SK-N-SH (cell line): ENCODE measurements around the gene PLA2G4B. TPM values are rescaled to one million over a fixed set of nuclear protein-coding genes. Genes with fewer than 3 reads are reported as not detected.

ENCODE experiments used
- CTCF ChIA-PET: fragments of 300-600, 350-600 bp; formaldehyde crosslinking; extraction: SDS; loops from one replicate; lab custom pipeline; 2021; lab: Yijun Ruan, JAX
- POLR2A ChIA-PET: fragments of 350-600 bp; sonication (Branson Sonifier 250); formaldehyde crosslinking; extraction: SDS; loops from one replicate; lab custom pipeline; 2020; ENCODE audit warnings: antibody characterized with exemption, inconsistent platforms; lab: Yijun Ruan, JAX
- DNase-seq: peaks from one replicate; pipeline ENCODE4 v3.0.0; 2012
- H2AFZ ChIP-seq: fragments of 200-600 bp; sonication (generic); 2 replicates; pipeline ENCODE4 v1.8.1; 2016; ENCODE audit warnings: antibody characterized with exemption, mild to moderate bottlenecking, low read depth
- H3F3A ChIP-seq: fragments of 200-600 bp; sonication (generic); replicated peaks from 2 replicates; pipeline ENCODE3; 2016; ENCODE audit warnings: antibody characterized with exemption, mild to moderate bottlenecking; ENCODE audit not compliant: insufficient read depth
- H3K27ac ChIP-seq, 2 experiments: fragments of 200-500 bp in 1 of 2; fragments of 200-600 bp in 1 of 2; sonication (Bioruptor generic) in 1 of 2; sonication (generic), shearing (Covaris generic) in 1 of 2; 2 replicates each; pipeline versions ENCODE4 v1.5.1 to v1.6.1; 2014 to 2016; ENCODE audit warnings: low read depth in 2 of 2, inconsistent platforms in 1 of 2, low read length in 1 of 2, mild to moderate bottlenecking in 1 of 2, mixed read lengths in 1 of 2
- H3K27me3 ChIP-seq: fragments of 200-600 bp; sonication (generic), shearing (Covaris generic); 2 replicates; pipeline ENCODE4 v1.6.1; 2016; ENCODE audit warnings: mixed run types; ENCODE audit not compliant: insufficient read depth
- H3K36me3 ChIP-seq, 2 experiments: fragments of 200-500 bp in 1 of 2; fragments of 200-600 bp in 1 of 2; sonication (Bioruptor generic) in 1 of 2; sonication (generic) in 1 of 2; replicated peaks in 1 of 2; 2 replicates each; pipeline versions ENCODE3 to v1.5.1; 2014 to 2016; ENCODE audit warnings: low read length in 1 of 2, mild to moderate bottlenecking in 1 of 2; ENCODE audit not compliant: insufficient read depth in 2 of 2, control insufficient read depth in 1 of 2
- H3K4me1 ChIP-seq, 2 experiments: fragments of 200-500 bp in 1 of 2; fragments of 200-600 bp in 1 of 2; sonication (Bioruptor generic) in 1 of 2; sonication (generic), shearing (Covaris generic) in 1 of 2; 2 replicates each; pipeline versions ENCODE4 v1.5.1 to v1.6.1; 2014 to 2016; ENCODE audit warnings: low read depth in 1 of 2, low read length in 1 of 2, mixed run types in 1 of 2; ENCODE audit not compliant: insufficient read depth in 2 of 2, control insufficient read depth in 1 of 2
- H3K4me2 ChIP-seq: fragments of 200-600 bp; sonication (generic), shearing (Covaris generic); 2 replicates; pipeline ENCODE4 v1.6.1; 2017; ENCODE audit warnings: mixed run types
- H3K4me3 ChIP-seq, 2 experiments: fragments of 200-500 bp in 1 of 2; fragments of 200-600 bp in 1 of 2; sonication (Bioruptor generic) in 1 of 2; sonication (generic), shearing (Covaris generic) in 1 of 2; 2 replicates each; pipeline versions ENCODE4 v1.5.1 to v1.8.1; 2014 to 2016; ENCODE audit warnings: low read depth in 2 of 2, inconsistent platforms in 1 of 2, low read length in 1 of 2, mild to moderate bottlenecking in 1 of 2, mixed read lengths in 1 of 2, moderate library complexity in 1 of 2
- H3K79me2 ChIP-seq: fragments of 200-600 bp; sonication (generic); 2 replicates; pipeline ENCODE4 v1.8.1; 2017; ENCODE audit warnings: mild to moderate bottlenecking; ENCODE audit not compliant: insufficient read depth
- H3K9ac ChIP-seq: fragments of 200-600 bp; sonication (generic); 2 replicates; pipeline ENCODE4 v1.6.1; 2017; ENCODE audit warnings: mixed run types
- H3K9me2 ChIP-seq: fragments of 200-600 bp; sonication (generic); 2 replicates; pipeline ENCODE4 v1.6.1; 2017; ENCODE audit warnings: mixed run types
- H3K9me3 ChIP-seq: fragments of 200-600 bp; sonication (generic); 2 replicates; pipeline ENCODE4 v1.6.1; 2017; ENCODE audit warnings: mixed run types, mild to moderate bottlenecking, moderate library complexity
- H4K20me1 ChIP-seq: fragments of 200-600 bp; sonication (generic); 2 replicates; pipeline ENCODE4 v1.6.1; 2017; ENCODE audit warnings: mild to moderate bottlenecking, mixed run types; ENCODE audit not compliant: insufficient read depth
- CHD2 ChIP-seq: fragments of 150-350 bp; IDR thresholded peaks from 2 replicates; pipeline ENCODE4 v1.6.1; 2018; ENCODE audit warnings: low read length; ENCODE audit not compliant: partially characterized antibody
- CTCF ChIP-seq: fragments of 200-600 bp; sonication (generic); IDR thresholded peaks from 2 replicates; pipeline ENCODE4 v1.6.1; 2017; ENCODE audit warnings: antibody characterized with exemption, mild to moderate bottlenecking, moderate library complexity
- GATA2 ChIP-seq: sonication (generic); formaldehyde crosslinking; IDR thresholded peaks from 2 replicates; pipeline ENCODE4 v1.5.0; 2020; ENCODE audit warnings: mild to moderate bottlenecking, missing genetic modification reagents
- MEF2A ChIP-seq: IDR thresholded peaks from 2 replicates; pipeline ENCODE4 v1.4.0; 2012; ENCODE audit warnings: low read depth, borderline replicate concordance
- NFIC ChIP-seq: IDR thresholded peaks from 2 replicates; pipeline ENCODE4 v1.4.0; 2012; ENCODE audit warnings: borderline replicate concordance
- NRF1 ChIP-seq: IDR thresholded peaks from 2 replicates; pipeline ENCODE4 v1.6.1; 2012; ENCODE audit warnings: low read depth, mild to moderate bottlenecking, low read length
- PBX3 ChIP-seq: IDR thresholded peaks from 2 replicates; pipeline ENCODE4; 2012
- POLR2AphosphoS5 ChIP-seq: IDR thresholded peaks from 2 replicates; pipeline ENCODE4 v1.6.1; 2012; ENCODE audit warnings: low read depth, low read length
- RCOR1 ChIP-seq: fragments of 150-350 bp; IDR thresholded peaks from 2 replicates; pipeline ENCODE4 v1.6.1; 2017; ENCODE audit warnings: antibody characterized with exemption, low read length
- REST ChIP-seq: IDR thresholded peaks from 2 replicates; pipeline ENCODE4 v1.6.1; 2012; ENCODE audit warnings: mild to moderate bottlenecking, low read depth, low read length, moderate library complexity
- RFX5 ChIP-seq: IDR thresholded peaks from 2 replicates; pipeline ENCODE4 v1.6.1; 2012; ENCODE audit warnings: mild to moderate bottlenecking, improper control_type of control experiment, low read length
- TEAD4 ChIP-seq: IDR thresholded peaks from 2 replicates; pipeline ENCODE4 v1.4.0; 2012; ENCODE audit warnings: mild to moderate bottlenecking, borderline replicate concordance; ENCODE audit not compliant: insufficient read depth
- WGBS: methylation state at CpG from one replicate; pipeline ENCODE4 v1.1.6; 2017; ENCODE audit warnings: low lambda C conversion rate; 5-methylcytosine and 5-hydroxymethylcytosine counted together
- polyA plus RNA-seq, 3 experiments: library from polyadenylated mRNA; depleted of rRNA; stranded (reverse); fragments of >200 nt; gene quantifications; 2 replicates each; pipeline ENCODE4 v1.2.3, GENCODE V29; 2012

PLA2G4B gene
- polyA plus RNA-seq, 1 of the 3 experiments (the other 2 are of a cell fraction): 5.3 TPM

- TF ChIP-seq PBX3: no peak
- TF ChIP-seq TEAD4: no peak
- no peak for TF ChIP-seq REST
- peak; percentile 23 for TF ChIP-seq CHD2
- TF ChIP-seq NRF1: no peak
- TF ChIP-seq POLR2AphosphoS5: peak; percentile 27
- no peak; the same call in 1 of the 2 replicates for TF ChIP-seq RCOR1
- peak; percentile 83 for TF ChIP-seq NFIC
Measured at GRCh38 chr15:41894791-41895463, 56.3 kb downstream of the PLA2G4B start (continued).

- H3K27ac ChIP-seq: peak overlapping the region; percentile 65 to 97; a peak in 3 of 4 replicates
- 96% methylated on average over 11 of the region's 11 CpGs for WGBS
- H3K4me2 ChIP-seq: peak overlapping the region; percentile 65; the same call in 1 of the 2 replicates
- no peak overlapping the region for H3K9ac ChIP-seq
- H4K20me1 ChIP-seq: no peaks in the 10 kb centered on the region
- no peak overlapping the region for H2AFZ ChIP-seq
- CTCF ChIA-PET: interaction anchor here (0.8 to 6.1 kb wide), 11 partner anchors 8 to 337 kb away, joined by 3 to 52 read pairs (median 3); partner anchors contain the start of gene MAPKBP1
- no peaks in the 10 kb centered on the region for H3K9me2 ChIP-seq
- H3K9me3 ChIP-seq: no peaks in the 10 kb centered on the region
- H3K79me2 ChIP-seq: no peaks in the 10 kb centered on the region
- no peaks in the 10 kb centered on the region for H3K27me3 ChIP-seq
- peaks cover 20% of the 10 kb centered on the region for H3F3A ChIP-seq
- TF ChIP-seq TEAD4 (no peak), MEF2A (no peak), CTCF (no peak), RFX5 (no peak), POLR2AphosphoS5 (no peak), GATA2 (CRISPR knock-in tag) (no peak), NFIC (no peak)
- peaks cover 5 to 7% of the 10 kb centered on the region in 2 experiments for H3K36me3 ChIP-seq
- peaks cover 12 to 47% of the 10 kb centered on the region in 2 experiments; a peak in 3 of 4 replicates for H3K4me1 ChIP-seq
- DNase-seq: no peak
- POLR2A ChIA-PET: interaction anchor here (0.8 to 1.5 kb wide), 6 partner anchors 12 to 351 kb away, joined by 3 to 7 read pairs (median 4); partner anchors contain the start of genes EHD4, JMJD7 and RPAP1
- no peak overlapping the region for H3K4me3 ChIP-seq
Measured at GRCh38 chr15:41895491-41895890, 56.8 kb downstream of the PLA2G4B start.
